ENCODE data around the gene PKNOX2. TPM values are rescaled to one million over a fixed set of nuclear protein-coding genes. Genes with fewer than 3 reads are reported as not detected.
A peak's percentile ranks its signal among the peaks of the same experiment; 100 is the strongest.

PKNOX2 gene
- total RNA-seq, 2 donors from 2014 or later, result 5.5 to 6.9 TPM

DNA sequence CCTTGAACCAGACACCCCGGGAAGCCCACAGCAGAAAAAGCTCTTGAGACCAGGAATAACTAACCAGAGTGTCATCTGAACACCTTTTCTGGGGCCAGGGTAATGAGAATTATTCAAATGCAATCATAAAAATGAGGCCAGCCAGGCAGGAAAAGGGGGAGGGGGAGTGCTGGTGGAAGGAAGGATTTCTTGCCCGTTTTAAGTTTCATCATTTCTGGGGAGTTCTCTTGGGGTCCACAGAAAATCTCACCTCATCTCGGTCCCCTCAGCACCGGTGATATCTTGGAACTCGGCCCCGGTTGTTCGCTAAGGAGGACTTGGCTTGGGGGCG, 495 bp upstream of the PKNOX2 start:
- TF ChIP-seq, protein P1, sequence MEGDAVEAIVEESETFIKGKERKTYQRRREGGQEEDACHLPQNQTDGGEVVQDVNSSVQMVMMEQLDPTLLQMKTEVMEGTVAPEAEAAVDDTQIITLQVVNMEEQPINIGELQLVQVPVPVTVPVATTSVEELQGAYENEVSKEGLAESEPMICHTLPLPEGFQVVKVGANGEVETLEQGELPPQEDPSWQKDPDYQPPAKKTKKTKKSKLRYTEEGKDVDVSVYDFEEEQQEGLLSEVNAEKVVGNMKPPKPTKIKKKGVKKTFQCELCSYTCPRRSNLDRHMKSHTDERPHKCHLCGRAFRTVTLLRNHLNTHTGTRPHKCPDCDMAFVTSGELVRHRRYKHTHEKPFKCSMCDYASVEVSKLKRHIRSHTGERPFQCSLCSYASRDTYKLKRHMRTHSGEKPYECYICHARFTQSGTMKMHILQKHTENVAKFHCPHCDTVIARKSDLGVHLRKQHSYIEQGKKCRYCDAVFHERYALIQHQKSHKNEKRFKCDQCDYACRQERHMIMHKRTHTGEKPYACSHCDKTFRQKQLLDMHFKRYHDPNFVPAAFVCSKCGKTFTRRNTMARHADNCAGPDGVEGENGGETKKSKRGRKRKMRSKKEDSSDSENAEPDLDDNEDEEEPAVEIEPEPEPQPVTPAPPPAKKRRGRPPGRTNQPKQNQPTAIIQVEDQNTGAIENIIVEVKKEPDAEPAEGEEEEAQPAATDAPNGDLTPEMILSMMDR (IDR thresholded peaks at IDR 0.05), result no peak
- H3K4me3 ChIP-seq, result peak overlapping the region; percentile 54 to 71
- no peaks in the 10 kb centered on the region for H3K27me3 ChIP-seq
- H3K4me1 ChIP-seq, result peaks cover 4 to 39% of the 10 kb centered on the region in 2 donors
- no peaks in the 10 kb centered on the region for H3K36me3 ChIP-seq
- DNase-seq (ENCODE audit: low spot score), result no peak
- H3K27ac ChIP-seq, result peak overlapping the region; percentile 87 to 90
- H3K9me3 ChIP-seq, result no peaks in the 10 kb centered on the region

DNA sequence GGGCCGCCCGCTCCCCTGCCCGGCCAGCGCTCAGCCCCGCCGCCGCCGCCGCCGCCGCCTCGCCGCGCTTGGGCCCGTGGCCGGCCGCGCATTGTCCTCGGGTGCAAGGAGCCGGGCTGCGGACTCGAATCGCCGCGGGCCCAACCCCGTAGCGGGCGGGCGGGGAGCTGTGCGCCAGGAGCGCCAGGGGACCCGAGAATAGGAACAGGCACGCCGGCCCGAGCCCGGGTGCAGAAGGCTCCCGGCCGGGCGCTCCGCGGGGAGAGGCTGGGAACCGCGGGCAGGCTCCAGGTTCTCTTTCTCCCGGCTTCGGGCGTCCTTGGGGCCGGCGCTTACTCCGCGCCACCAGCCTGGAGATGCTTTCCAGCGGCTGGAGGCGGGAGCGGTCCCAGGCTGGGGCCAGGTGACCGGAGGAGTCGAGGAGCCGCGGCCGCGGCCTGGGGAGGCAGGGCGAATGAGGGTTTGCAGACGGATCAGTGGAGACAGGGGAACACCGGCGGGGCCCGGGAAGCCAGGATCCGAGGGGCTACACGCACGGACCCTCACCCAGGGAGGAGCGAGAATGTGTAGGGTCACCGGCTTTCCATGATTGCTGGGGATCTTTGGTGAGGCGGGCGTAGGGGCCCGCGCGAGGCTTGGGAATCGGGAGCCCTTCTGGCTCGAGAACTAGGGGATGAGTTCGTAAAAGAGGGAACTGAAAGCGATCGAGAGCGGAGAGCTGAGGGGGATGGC, 726 bp downstream of the PKNOX2 start:
- no peak for DNase-seq (ENCODE audit: low spot score)
- Histone ChIP-seq H3K27ac (peak overlapping the region; percentile 87 to 90), H3K27me3 (no peaks in the 10 kb centered on the region), H3K4me1 (peaks cover 4 to 51% of the 10 kb centered on the region in 2 donors), H3K9me3 (no peaks in the 10 kb centered on the region), H3K4me3 (peak overlapping the region; percentile 54 to 71), H3K36me3 (no peaks in the 10 kb centered on the region)
- TF ChIP-seq, protein P1 (IDR thresholded peaks at IDR 0.05), result no peak

DNA sequence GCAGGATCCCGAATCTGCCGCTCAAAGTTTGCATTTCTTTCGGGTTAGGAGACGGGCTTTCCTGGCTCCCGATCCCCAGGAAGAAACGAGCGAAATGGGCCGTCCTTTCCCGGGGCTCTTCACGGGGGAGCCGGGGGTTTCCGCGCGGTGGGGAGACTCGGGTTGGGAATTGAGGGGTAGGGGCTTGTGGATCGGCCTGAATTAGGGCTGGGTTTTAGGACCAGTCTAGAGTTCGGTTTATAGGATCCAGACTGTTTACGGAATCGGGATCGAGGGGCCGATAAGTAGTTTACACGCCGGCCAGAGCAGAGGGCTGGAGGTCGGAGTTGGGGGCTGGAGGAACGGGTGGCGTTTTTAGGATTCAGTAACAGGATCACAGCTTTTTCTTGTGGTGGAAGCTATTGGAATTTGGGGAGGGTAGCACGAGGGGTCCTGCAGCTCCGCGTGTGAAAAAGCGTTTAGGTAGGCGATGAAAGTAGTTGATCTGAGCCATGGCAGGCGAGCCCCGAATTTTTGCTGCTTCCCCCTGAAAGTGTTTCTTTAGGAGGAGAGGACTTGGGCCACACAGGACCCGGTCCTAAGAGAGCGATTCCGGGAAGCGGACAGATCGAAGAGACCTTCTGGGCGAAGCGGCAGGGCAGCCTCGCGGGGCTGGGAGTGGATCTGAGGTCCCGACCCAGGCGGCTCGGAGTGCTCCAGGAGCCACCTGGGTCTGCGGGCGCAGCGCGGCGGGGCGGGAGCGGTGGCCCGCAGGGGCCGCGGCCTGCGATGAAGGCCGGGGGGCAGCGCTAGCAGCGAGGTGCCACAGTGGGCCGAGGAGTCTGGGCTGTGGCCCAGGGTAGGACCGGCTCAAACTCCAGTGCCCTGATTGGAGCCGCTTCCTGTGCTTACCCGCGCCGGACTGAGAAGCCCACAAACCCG, 1.6 kb downstream of the PKNOX2 start:
- no peak for DNase-seq (ENCODE audit: low spot score)
- H3K27me3 ChIP-seq, result no peaks in the 10 kb centered on the region
- no peaks in the 10 kb centered on the region for H3K9me3 ChIP-seq
- TF ChIP-seq, protein P1 (IDR thresholded peaks at IDR 0.05), result no peak
- no peaks in the 10 kb centered on the region for H3K36me3 ChIP-seq
- H3K4me3 ChIP-seq, result peak overlapping the region; percentile 54 to 71
- H3K27ac ChIP-seq, result peak overlapping the region; percentile 87 to 90
- H3K4me1 ChIP-seq, result peaks cover 4 to 59% of the 10 kb centered on the region in 2 donors

DNA sequence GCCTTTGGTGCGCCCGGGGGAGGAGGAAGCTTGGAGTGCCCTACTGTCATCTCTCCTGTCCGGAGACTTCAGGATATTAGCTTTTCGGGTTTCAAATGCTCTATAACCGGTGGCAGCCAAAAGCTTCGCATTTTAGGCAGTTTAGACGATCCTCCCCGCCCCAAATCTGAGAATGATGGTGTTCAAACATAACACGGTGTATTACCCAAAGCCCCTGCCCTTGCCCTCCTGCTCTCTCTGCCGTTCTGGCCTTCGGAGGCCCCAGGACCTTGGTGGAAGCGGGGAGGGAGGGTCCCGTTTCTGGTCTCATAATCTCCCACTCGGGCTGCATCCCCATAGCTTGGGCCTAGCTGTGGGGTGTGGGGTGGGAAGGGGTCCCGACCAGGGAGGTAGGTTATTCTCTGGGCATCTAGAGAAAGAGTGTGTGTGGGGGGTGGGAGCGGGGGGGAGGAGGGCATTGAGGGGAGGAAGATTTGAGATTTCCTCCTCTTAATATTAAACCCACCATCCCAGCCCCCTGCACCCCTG, 2.3 kb downstream of the PKNOX2 start:
- Histone ChIP-seq H3K4me3 (peak overlapping the region; percentile 54 to 71), H3K27ac (peak overlapping the region; percentile 87 to 90), H3K9me3 (no peaks in the 10 kb centered on the region), H3K4me1 (peaks cover 4 to 65% of the 10 kb centered on the region in 2 donors), H3K36me3 (no peaks in the 10 kb centered on the region), H3K27me3 (no peaks in the 10 kb centered on the region)
- DNase-seq (ENCODE audit: low spot score), result no peak
- TF ChIP-seq, protein P1 (IDR thresholded peaks at IDR 0.05), result no peak

DNA sequence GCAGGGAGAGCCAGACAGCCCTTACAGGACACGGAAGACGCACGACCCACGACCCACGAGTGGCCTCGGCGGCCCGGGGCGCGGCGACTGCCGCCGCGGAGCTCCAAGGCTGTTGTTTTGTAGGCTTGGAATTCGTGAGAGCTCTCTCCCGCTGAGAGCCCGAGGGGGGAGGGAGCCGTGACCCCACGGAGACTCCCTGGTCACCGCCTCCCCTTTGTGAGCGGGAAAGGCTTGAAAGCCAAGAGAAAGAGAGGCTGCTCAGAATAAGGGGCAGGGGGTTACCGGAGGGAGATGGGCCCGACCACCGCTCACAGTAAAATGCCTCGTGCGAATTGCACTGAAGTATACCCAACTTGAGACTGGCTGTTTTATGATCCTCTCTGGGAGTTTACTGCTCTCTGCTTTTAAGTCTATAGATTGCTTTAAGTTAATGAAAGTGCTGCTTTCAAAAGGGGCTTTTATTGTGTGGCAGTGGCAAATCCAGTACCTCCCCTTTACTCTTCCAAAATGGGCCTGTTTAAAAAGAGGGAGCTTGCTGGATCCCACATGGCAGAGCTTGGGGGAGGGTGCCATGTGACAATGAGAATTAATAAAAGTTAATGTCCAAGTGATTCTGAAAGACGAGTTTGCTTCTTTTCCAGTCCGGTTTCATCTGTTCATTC, 2.9 kb downstream of the PKNOX2 start:
- H3K9me3 ChIP-seq, result no peaks in the 10 kb centered on the region
- DNase-seq (ENCODE audit: low spot score), result no peak
- no peaks in the 10 kb centered on the region for H3K36me3 ChIP-seq
- peak overlapping the region; percentile 54 to 71 for H3K4me3 ChIP-seq
- TF ChIP-seq, protein P1 (IDR thresholded peaks at IDR 0.05), result no peak
- no peaks in the 10 kb centered on the region for H3K27me3 ChIP-seq
- H3K27ac ChIP-seq, result peak overlapping the region; percentile 87 to 90
- H3K4me1 ChIP-seq, result peaks cover 4 to 65% of the 10 kb centered on the region in 2 donors

Measured in right atrium auricular region (tissue), 2 donors.